Measurements from ENCODE around the gene UNC93B1. TPM values are rescaled to one million over a fixed set of nuclear protein-coding genes. Genes with fewer than 3 reads are reported as not detected.
A peak's percentile ranks its signal among the peaks of the same experiment; 100 is the strongest.

UNC93B1 gene
- total RNA-seq, 2 donors from 2014 or later: 31.5 to 41.7 TPM

DNA sequence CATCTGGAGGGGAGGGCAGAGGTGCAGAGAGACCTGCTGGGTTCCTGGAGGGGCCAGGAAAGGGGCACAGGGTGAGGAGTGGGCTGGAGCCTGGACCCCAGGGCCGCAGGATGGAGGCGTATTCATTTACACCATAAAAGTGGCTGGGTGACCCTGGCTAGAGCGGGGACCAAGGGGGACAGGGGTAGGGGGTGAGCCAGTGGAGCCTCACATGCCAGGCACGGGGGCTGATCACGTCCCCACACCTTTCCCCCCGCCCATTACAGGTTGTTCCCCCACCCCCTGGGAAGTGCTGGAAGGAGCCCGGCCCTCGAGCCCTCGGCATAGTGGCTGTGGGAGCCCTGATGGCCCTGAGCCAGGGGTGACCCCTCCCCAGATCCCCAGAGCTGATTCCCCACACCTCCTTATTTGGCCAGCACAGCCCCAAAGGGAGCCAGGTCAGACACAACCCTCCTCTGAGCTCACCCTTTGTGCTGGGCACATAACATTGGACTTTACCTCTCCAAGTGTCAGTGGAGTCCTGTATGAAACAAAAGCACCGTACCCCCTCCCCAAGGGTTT lies 35.7 kb upstream of the UNC93B1 start:
- H3K36me3 ChIP-seq: peaks cover 0 to 15% of the 10 kb centered on the region in 2 donors

GRCh38 chr11:68038718-68039525 lies 35.0 kb upstream of the UNC93B1 start, which contains the start of gene TCIRG1:
Gene TCIRG1 (plus strand): TSS chr11:68039025. CDS start chr11:68041272, 2,247 bp downstream.
- Histone ChIP-seq H3K27me3 (replicated peaks; ENCODE audit: insufficient read depth) (no peaks in the 10 kb centered on the region), H3K9me3 (no peaks in the 10 kb centered on the region), H3K4me3 (peak within 1 kb of the TSS; percentile 63 to 76), H3K36me3 (peaks cover 0 to 12% of the 10 kb centered on the region in 2 donors), H3K4me1 (replicated peaks) (peaks cover 10% of the 10 kb centered on the region), H3K27ac (peak within 1 kb of the TSS; percentile 80 to 88)
- DNase-seq (ENCODE audit: low spot score): peak; percentile 88
- intact Hi-C loops (cut with DNase I): loop anchor here (2.0 kb wide), 1 partner anchor 80 kb away; no protein-coding TSS in a partner anchor
- WGBS: 5% methylated on average over 51 of the region's 51 CpGs
- TF ChIP-seq, protein P1, sequence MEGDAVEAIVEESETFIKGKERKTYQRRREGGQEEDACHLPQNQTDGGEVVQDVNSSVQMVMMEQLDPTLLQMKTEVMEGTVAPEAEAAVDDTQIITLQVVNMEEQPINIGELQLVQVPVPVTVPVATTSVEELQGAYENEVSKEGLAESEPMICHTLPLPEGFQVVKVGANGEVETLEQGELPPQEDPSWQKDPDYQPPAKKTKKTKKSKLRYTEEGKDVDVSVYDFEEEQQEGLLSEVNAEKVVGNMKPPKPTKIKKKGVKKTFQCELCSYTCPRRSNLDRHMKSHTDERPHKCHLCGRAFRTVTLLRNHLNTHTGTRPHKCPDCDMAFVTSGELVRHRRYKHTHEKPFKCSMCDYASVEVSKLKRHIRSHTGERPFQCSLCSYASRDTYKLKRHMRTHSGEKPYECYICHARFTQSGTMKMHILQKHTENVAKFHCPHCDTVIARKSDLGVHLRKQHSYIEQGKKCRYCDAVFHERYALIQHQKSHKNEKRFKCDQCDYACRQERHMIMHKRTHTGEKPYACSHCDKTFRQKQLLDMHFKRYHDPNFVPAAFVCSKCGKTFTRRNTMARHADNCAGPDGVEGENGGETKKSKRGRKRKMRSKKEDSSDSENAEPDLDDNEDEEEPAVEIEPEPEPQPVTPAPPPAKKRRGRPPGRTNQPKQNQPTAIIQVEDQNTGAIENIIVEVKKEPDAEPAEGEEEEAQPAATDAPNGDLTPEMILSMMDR (IDR thresholded peaks at IDR 0.05): peak in 2 of 4 experiments; percentile 40 to 71
- TF ChIP-seq POLR2A (IDR thresholded peaks at IDR 0.05): peak; percentile 99
- TF ChIP-seq POLR2AphosphoS5 (IDR thresholded peaks at IDR 0.05): peak; percentile 84

More for the DNA sequence above, 35.7 kb upstream of the UNC93B1 start:
- intact Hi-C loops (cut with DNase I): loop anchor here (2.0 to 5.0 kb wide), 2 partner anchors 79 to 168 kb away; no protein-coding TSS in a partner anchor
- H3K27ac ChIP-seq: peak overlapping the region; percentile 80 to 88
- H3K4me1 ChIP-seq (replicated peaks): peaks cover 10% of the 10 kb centered on the region
- H3K27me3 ChIP-seq (replicated peaks; ENCODE audit: insufficient read depth): no peaks in the 10 kb centered on the region
- peak overlapping the region; percentile 63 to 76 for H3K4me3 ChIP-seq
- WGBS: 35% methylated on average over 10 of the region's 10 CpGs
- no peaks in the 10 kb centered on the region for H3K9me3 ChIP-seq
- DNase-seq (ENCODE audit: low spot score): no peak
- TF ChIP-seq POLR2A (IDR thresholded peaks at IDR 0.05) (no peak), POLR2AphosphoS5 (IDR thresholded peaks at IDR 0.05) (no peak)
- TF ChIP-seq, protein P1 (IDR thresholded peaks at IDR 0.05): no peak

DNA sequence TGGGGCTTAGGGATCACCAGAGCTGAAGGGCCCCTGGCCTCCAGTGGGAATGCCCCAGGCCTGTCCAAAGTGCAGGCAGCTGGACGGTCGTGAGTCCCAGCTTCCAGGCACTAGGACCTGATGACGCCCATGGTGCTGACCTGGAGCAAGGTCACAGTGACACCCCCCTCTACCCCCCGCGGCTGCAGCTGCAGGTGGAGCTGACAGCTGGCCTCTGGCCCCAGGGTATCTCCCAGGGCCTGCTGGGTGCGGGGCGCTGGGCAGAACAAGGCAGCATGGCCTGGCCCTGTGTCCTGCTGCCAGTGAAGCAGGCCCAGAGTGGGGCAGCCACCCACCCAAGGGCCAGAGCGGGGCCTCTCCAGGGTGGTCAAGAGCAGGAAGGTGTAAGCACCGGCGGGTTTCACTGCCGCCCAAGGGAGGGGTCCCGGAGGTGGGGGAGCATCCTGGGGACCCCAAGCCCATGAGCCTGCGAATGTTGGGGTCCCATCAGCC lies 34.4 kb upstream of the UNC93B1 start:
- no peaks in the 10 kb centered on the region for H3K9me3 ChIP-seq
- H3K36me3 ChIP-seq: peaks cover 0 to 14% of the 10 kb centered on the region in 2 donors
- no peaks in the 10 kb centered on the region for H3K27me3 ChIP-seq (replicated peaks; ENCODE audit: insufficient read depth)
- 41% methylated on average over 13 of the region's 13 CpGs for WGBS
- intact Hi-C loops (cut with DNase I): loop anchor here (2.0 kb wide), 1 partner anchor 81 kb away; no protein-coding TSS in a partner anchor
- no peak for TF ChIP-seq POLR2A (IDR thresholded peaks at IDR 0.05)
- TF ChIP-seq, protein P1 (IDR thresholded peaks at IDR 0.05): no peak
- no peak for TF ChIP-seq POLR2AphosphoS5 (IDR thresholded peaks at IDR 0.05)
- no peak for DNase-seq (ENCODE audit: low spot score)
- H3K4me3 ChIP-seq: peak overlapping the region; percentile 63 to 76
- peaks cover 10% of the 10 kb centered on the region for H3K4me1 ChIP-seq (replicated peaks)
- peak overlapping the region; percentile 80 to 88 for H3K27ac ChIP-seq

GRCh38 chr11:68037411-68038225 lies 33.7 kb upstream of the UNC93B1 start:
- 79% methylated on average over 20 of the region's 20 CpGs for WGBS
- peaks cover 10% of the 10 kb centered on the region for H3K4me1 ChIP-seq (replicated peaks)
- no peak for DNase-seq (ENCODE audit: low spot score)
- H3K9me3 ChIP-seq: no peaks in the 10 kb centered on the region
- intact Hi-C loops (cut with DNase I): loop anchor here (2.0 kb wide), 1 partner anchor 81 kb away; no protein-coding TSS in a partner anchor
- peak overlapping the region; percentile 80 to 88 for H3K27ac ChIP-seq
- TF ChIP-seq, protein P1 (IDR thresholded peaks at IDR 0.05): no peak
- no peak for TF ChIP-seq POLR2AphosphoS5 (IDR thresholded peaks at IDR 0.05)
- TF ChIP-seq POLR2A (IDR thresholded peaks at IDR 0.05): no peak
- H3K4me3 ChIP-seq: no peak overlapping the region
- H3K36me3 ChIP-seq: peaks cover 0 to 14% of the 10 kb centered on the region in 2 donors
- H3K27me3 ChIP-seq (replicated peaks; ENCODE audit: insufficient read depth): no peaks in the 10 kb centered on the region

All from prostate gland (tissue), 2 donors.